SK-N-SH (cell line): Measurements from ENCODE around the gene SLC26A4.

ENCODE experiments used
- CTCF ChIP-seq: fragments of 200-600 bp; sonication (generic); IDR thresholded peaks from 2 replicates; pipeline ENCODE4 v1.6.1; 2017; ENCODE audit warnings: antibody characterized with exemption, mild to moderate bottlenecking, moderate library complexity
- POLR2AphosphoS5 ChIP-seq: IDR thresholded peaks from 2 replicates; pipeline ENCODE4 v1.6.1; 2012; ENCODE audit warnings: low read depth, low read length
- RCOR1 ChIP-seq: fragments of 150-350 bp; IDR thresholded peaks from 2 replicates; pipeline ENCODE4 v1.6.1; 2017; ENCODE audit warnings: antibody characterized with exemption, low read length
- REST ChIP-seq: IDR thresholded peaks from 2 replicates; pipeline ENCODE4 v1.6.1; 2012; ENCODE audit warnings: mild to moderate bottlenecking, low read depth, low read length, moderate library complexity

DNA sequence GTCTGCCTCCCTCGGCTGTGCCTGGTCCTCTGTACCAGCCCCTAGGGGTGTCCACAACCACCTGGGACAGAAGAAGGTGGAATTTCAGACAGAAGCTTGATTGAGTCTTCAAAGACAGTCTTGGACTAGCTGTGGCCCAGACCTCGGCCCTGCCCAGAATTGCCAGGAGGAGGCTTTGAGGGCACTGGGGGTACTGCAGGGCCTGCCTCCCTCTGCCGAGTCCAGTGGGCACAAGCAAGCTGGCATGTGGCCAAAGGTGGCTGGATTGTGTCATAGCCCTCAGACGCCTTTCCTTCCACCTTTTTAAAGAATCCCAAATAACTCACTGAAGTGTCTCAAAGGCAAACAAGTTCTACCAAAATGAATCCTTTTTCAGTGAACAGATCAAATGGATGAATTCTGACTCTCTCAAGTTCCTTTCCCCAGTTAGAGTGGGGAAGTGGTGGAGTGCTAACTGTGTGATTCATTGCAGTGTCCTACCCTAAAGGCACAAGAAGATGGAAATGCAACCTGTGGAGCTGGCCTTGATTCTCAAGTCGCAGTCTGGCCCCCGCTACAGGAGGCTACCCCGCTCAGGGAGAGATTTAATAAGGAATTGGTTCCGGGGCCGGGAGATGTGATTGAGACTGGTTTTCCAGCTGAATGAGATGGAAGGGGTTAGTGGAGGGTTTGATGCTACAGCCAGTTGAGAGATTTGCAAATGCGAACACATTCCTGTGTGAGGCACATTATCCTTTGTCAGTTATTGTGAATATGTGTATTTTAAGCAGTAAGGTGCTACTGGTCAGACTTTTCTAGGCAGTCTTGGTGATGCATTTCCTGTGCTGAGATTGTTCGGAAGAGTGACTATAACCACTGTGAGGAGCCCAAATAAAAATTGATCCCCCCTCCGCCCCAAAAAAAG is 28.8 kb upstream of the SLC26A4 start:
- TF ChIP-seq RCOR1 (no peak), CTCF (no peak), POLR2AphosphoS5 (no peak), REST (no peak)
